LNCAP (cell line): ENCODE results near the gene DLL1.

Experiments used
- CTCF ChIP-seq: fragments of 450-650 bp; IDR thresholded peaks from 2 replicates; pipeline ENCODE4 v1.5.1; 2017; ENCODE audit warnings: mild to moderate bottlenecking

Gene DLL1

GRCh38 chr6:170248111-170248805 is 42.6 kb downstream of the DLL1 start:
- TF ChIP-seq CTCF = no peak

GRCh38 chr6:170247178-170247701 is 43.6 kb downstream of the DLL1 start:
- no peak for TF ChIP-seq CTCF

GRCh38 chr6:170245475-170245992 is 45.3 kb downstream of the DLL1 start:
- TF ChIP-seq CTCF = no peak

- no peak for TF ChIP-seq CTCF
Measured at GRCh38 chr6:170244721-170245474, 46.0 kb downstream of the DLL1 start.

- no peak for TF ChIP-seq CTCF
Measured at GRCh38 chr6:170243791-170244291, 47.0 kb downstream of the DLL1 start.

- TF ChIP-seq CTCF = no peak
Measured at GRCh38 chr6:170243386-170243785, 47.5 kb downstream of the DLL1 start.

- TF ChIP-seq CTCF = no peak
Measured at GRCh38 chr6:170238741-170239565, 51.9 kb downstream of the DLL1 start.
